Left renal cortex interstitium (tissue), 4 donors: Measurements from ENCODE around the gene FOXC1. TPM values are rescaled to one million over a fixed set of nuclear protein-coding genes. Genes with fewer than 3 reads are reported as not detected.

ENCODE experiments used
- polyA plus RNA-seq, 4 donors: library from polyadenylated mRNA; unstranded; fragments of 120-200 nt; gene quantifications; one replicate each; pipeline ENCODE4 v1.2.1, GENCODE V29; 2013; ENCODE audit not compliant: insufficient read length in 4 of 4

FOXC1 gene
- polyA plus RNA-seq, 4 donors, result 79.4 to 94.2 (median 84.5) TPM

Other genes with a start within 250 kb of the FOXC1 start
- gene FOXF2, start 220.3 kb upstream of the FOXC1 start, polyA plus RNA-seq, result under 1 TPM; 0.16 to 0.25 (median 0.22) TPM